ENCODE data around the gene FOXL1. TPM values are rescaled to one million over a fixed set of nuclear protein-coding genes. Genes with fewer than 3 reads are reported as not detected.

The FOXL1 gene
- total RNA-seq, 4 donors from 2014 or later: under 0.01 to 3.2 (median 0.76) TPM; not detected in 1

DNA sequence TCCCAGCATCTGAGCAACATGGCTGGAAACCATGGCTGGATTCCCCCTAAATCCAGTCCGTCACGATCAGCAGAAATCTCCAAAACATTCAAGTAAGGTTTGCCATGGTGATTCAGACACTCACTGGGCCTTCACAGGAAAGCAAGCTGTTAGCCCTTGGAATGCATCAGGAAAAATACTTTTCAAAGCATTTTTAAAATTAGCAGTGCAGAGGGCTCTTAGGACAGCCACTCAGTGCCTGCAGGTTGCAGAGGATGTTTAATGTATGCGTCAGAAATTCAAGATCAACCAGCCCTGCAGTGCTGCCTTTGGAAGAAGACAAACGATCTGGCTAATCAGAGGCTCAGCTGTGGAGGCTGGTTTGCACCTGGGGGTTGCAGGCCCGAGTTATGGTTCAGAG is 50.3 kb downstream of the FOXL1 start:
- intact Hi-C loops (cut with DNase I; ENCODE audit: low total_unique reads): no loop called here
- no peak for DNase-seq
- no peaks in the 10 kb centered on the region for H3K27me3 ChIP-seq
- H3K4me1 ChIP-seq: no peaks in the 10 kb centered on the region
- H3K27ac ChIP-seq: no peak overlapping the region
- H3K9me3 ChIP-seq: no peaks in the 10 kb centered on the region
- H3K36me3 ChIP-seq: no peaks in the 10 kb centered on the region
- H3K4me3 ChIP-seq: no peak overlapping the region
- no peak for TF ChIP-seq POLR2A (IDR thresholded peaks at IDR 0.05)
- TF ChIP-seq, protein P1, sequence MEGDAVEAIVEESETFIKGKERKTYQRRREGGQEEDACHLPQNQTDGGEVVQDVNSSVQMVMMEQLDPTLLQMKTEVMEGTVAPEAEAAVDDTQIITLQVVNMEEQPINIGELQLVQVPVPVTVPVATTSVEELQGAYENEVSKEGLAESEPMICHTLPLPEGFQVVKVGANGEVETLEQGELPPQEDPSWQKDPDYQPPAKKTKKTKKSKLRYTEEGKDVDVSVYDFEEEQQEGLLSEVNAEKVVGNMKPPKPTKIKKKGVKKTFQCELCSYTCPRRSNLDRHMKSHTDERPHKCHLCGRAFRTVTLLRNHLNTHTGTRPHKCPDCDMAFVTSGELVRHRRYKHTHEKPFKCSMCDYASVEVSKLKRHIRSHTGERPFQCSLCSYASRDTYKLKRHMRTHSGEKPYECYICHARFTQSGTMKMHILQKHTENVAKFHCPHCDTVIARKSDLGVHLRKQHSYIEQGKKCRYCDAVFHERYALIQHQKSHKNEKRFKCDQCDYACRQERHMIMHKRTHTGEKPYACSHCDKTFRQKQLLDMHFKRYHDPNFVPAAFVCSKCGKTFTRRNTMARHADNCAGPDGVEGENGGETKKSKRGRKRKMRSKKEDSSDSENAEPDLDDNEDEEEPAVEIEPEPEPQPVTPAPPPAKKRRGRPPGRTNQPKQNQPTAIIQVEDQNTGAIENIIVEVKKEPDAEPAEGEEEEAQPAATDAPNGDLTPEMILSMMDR (IDR thresholded peaks at IDR 0.05): no peak

DNA sequence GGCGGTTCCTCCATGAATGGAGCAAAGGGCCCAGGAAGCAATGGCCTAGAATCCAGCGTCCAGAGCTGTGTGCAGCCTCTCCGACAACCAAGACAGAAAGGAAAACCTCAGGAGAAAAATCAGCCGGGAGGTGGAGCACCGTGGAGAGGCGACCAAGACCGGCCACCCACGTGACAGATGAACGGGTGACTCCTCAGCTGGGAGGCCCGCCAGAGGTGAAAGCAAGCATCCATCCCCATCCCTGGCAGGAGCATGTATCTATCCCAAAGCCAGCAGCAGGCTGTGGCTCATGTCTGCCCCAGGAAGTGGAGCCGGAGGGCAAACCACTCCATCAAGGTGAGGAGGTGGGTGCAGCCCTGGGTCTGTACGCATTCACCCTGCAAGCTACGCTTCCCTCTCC is 52.1 kb downstream of the FOXL1 start:
- H3K27me3 ChIP-seq: no peaks in the 10 kb centered on the region
- no peaks in the 10 kb centered on the region for H3K36me3 ChIP-seq
- H3K9me3 ChIP-seq: no peaks in the 10 kb centered on the region
- no peak for DNase-seq
- TF ChIP-seq, protein P1 (IDR thresholded peaks at IDR 0.05): no peak
- no peak for TF ChIP-seq POLR2A (IDR thresholded peaks at IDR 0.05)
- no peak overlapping the region for H3K4me3 ChIP-seq
- no peaks in the 10 kb centered on the region for H3K4me1 ChIP-seq
- no peak overlapping the region for H3K27ac ChIP-seq
- intact Hi-C loops (cut with DNase I; ENCODE audit: low total_unique reads): no loop called here

DNA sequence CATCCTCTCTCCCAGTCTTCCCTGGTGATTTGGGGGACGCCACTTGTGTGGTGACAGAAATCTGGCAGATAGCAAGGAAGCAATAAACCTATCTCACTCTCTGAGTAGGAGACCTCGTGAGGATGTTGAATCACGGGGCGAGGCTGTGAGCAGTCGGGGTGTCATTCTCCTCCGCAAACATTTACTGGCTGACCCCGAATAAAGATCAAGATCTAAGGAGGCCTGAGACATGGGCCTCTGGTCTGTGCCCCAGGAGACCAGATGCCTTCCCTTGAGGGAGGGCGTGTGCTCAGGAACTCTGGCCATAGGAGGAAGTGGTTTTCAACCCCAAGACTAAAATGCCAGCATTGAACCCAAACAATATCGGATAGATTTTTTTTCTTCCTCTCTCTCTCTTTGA is 53.1 kb downstream of the FOXL1 start:
- Histone ChIP-seq H3K4me1 (no peaks in the 10 kb centered on the region), H3K27ac (no peak overlapping the region), H3K9me3 (no peaks in the 10 kb centered on the region), H3K27me3 (no peaks in the 10 kb centered on the region), H3K4me3 (no peak overlapping the region), H3K36me3 (no peaks in the 10 kb centered on the region)
- DNase-seq: no peak
- TF ChIP-seq, protein P1 (IDR thresholded peaks at IDR 0.05): no peak
- no peak for TF ChIP-seq POLR2A (IDR thresholded peaks at IDR 0.05)
- intact Hi-C loops (cut with DNase I; ENCODE audit: low total_unique reads): no loop called here

Other genes starting within 250 kb of the FOXL1 start
- gene FOXF1, start 68.0 kb upstream of the FOXL1 start, total RNA-seq: 1 to 10 TPM in 3 of 4 donors, under 1 TPM in 1; 0.29 to 4.9 (median 2.0) TPM
- 10 to 100 TPM in 2 of 4 donors, 1 to 10 TPM in 2; 2.9 to 26.0 (median 13.1) TPM for gene MTHFSD, start 23.3 kb upstream of the FOXL1 start, total RNA-seq
- 1 to 10 TPM in 1 of 4 donors, under 1 TPM in 1, not detected in 2; 0.21 to 2.6 TPM for gene FOXC2, start 11.7 kb upstream of the FOXL1 start, total RNA-seq

Measured in uterus (tissue), 4 donors.